Activated naive CD4-positive, alpha-beta T cell treated with anti-CD3 and anti-CD28 coated beads, Interleukin-2, amount 50 U/mL, for 72 hours (primary cell): Measurements from ENCODE around the gene RRBP1. TPM values are rescaled to one million over a fixed set of nuclear protein-coding genes. Genes with fewer than 3 reads are reported as not detected.

Experiments
- ATAC-seq, 2 donors: fragments of 150-1000 bp; cut with Tn5 transposase; 2 replicates each; pipeline ENCODE4 v1.10.0; 2021; ENCODE audit warnings: mild to moderate bottlenecking in 2 of 2, moderate library complexity in 2 of 2
- DNase-seq, 2 donors: peaks; one replicate each; pipeline ENCODE4 v3.0.0; 2021 to 2022; ENCODE audit warnings: low spot score in 2 of 2
- H3K27ac Mint-ChIP-seq, 2 donors: one replicate each; pipeline ENCODE4 v1.8.0; 2022; ENCODE audit warnings: mild to moderate bottlenecking in 2 of 2, mixed read lengths in 2 of 2
- H3K36me3 Mint-ChIP-seq, 2 donors: one replicate each; pipeline ENCODE4 v1.8.0; 2022; ENCODE audit warnings: mixed read lengths in 2 of 2
- H3K9me3 Mint-ChIP-seq, 2 donors: one replicate each; pipeline ENCODE4 v1.8.0; 2022; ENCODE audit warnings: mixed read lengths in 2 of 2
- total RNA-seq, 2 donors: library from RNA; stranded (reverse); gene quantifications; one replicate each; pipeline ENCODE4 v1.2.3, GENCODE V29; 2022

The RRBP1 gene
- 10 to 100 TPM; 23.4 to 38.1 TPM for total RNA-seq

GRCh38 chr20:17682103-17682888, at the start of gene RRBP1:
Gene RRBP1, minus strand, starts transcription at chr20:17682242. Its CDS starts 21,735 bp downstream, at chr20:17660507.
- Mint-ChIP-seq H3K27ac (peak within 1 kb of the TSS; percentile 50 to 83), H3K36me3 (peaks cover 6% of the 10 kb centered on the region in 2 donors)

GRCh38 chr20:17731233-17731632, 49.2 kb upstream of the RRBP1 start:
- DNase-seq (no peak), ATAC-seq (no peak)
- H3K36me3 Mint-ChIP-seq = no peaks in the 10 kb centered on the region
- H3K27ac Mint-ChIP-seq = no peak overlapping the region
- peaks cover 2% of the 10 kb centered on the region in 2 donors for H3K9me3 Mint-ChIP-seq

More at GRCh38 chr20:17682103-17682888, at the start of gene RRBP1:
- peak; percentile 93 for ATAC-seq
- no peaks in the 10 kb centered on the region for H3K9me3 Mint-ChIP-seq
- DNase-seq = peak; percentile 96 to 99

GRCh38 chr20:17730071-17730470, 48.0 kb upstream of the RRBP1 start:
- Mint-ChIP-seq H3K9me3 (no peaks in the 10 kb centered on the region), H3K36me3 (no peaks in the 10 kb centered on the region), H3K27ac (no peak overlapping the region)
- no peak for DNase-seq
- no peak for ATAC-seq

- ATAC-seq (no peak), DNase-seq (no peak)
- no peaks in the 10 kb centered on the region for H3K36me3 Mint-ChIP-seq
- H3K9me3 Mint-ChIP-seq = no peaks in the 10 kb centered on the region
- H3K27ac Mint-ChIP-seq = no peak overlapping the region
Measured at GRCh38 chr20:17728074-17728473, 46.0 kb upstream of the RRBP1 start.

- DNase-seq (no peak), ATAC-seq (no peak)
- no peaks in the 10 kb centered on the region for H3K9me3 Mint-ChIP-seq
- no peaks in the 10 kb centered on the region for H3K36me3 Mint-ChIP-seq
- H3K27ac Mint-ChIP-seq = no peak overlapping the region
Measured at GRCh38 chr20:17727351-17727750, 45.3 kb upstream of the RRBP1 start.

- Mint-ChIP-seq H3K9me3 (no peaks in the 10 kb centered on the region), H3K36me3 (no peaks in the 10 kb centered on the region), H3K27ac (no peak overlapping the region)
- DNase-seq = no peak
- ATAC-seq = no peak
Measured at GRCh38 chr20:17726902-17727301, 44.9 kb upstream of the RRBP1 start.

GRCh38 chr20:17725094-17725835, 43.2 kb upstream of the RRBP1 start:
- Mint-ChIP-seq H3K27ac (no peak overlapping the region), H3K9me3 (no peaks in the 10 kb centered on the region), H3K36me3 (no peaks in the 10 kb centered on the region)
- no peak for ATAC-seq
- DNase-seq = no peak

GRCh38 chr20:17723301-17723691, 41.3 kb upstream of the RRBP1 start:
- H3K36me3 Mint-ChIP-seq = no peaks in the 10 kb centered on the region
- DNase-seq (no peak), ATAC-seq (no peak)
- no peaks in the 10 kb centered on the region for H3K9me3 Mint-ChIP-seq
- no peak overlapping the region for H3K27ac Mint-ChIP-seq

GRCh38 chr20:17722493-17723300, 40.7 kb upstream of the RRBP1 start:
- no peaks in the 10 kb centered on the region for H3K36me3 Mint-ChIP-seq
- ATAC-seq (no peak), DNase-seq (no peak)
- no peaks in the 10 kb centered on the region for H3K9me3 Mint-ChIP-seq
- peak overlapping the region in 1 of 2 donors; percentile 47 for H3K27ac Mint-ChIP-seq

- Mint-ChIP-seq H3K36me3 (no peaks in the 10 kb centered on the region), H3K9me3 (no peaks in the 10 kb centered on the region), H3K27ac (no peak overlapping the region)
- ATAC-seq = no peak
- no peak for DNase-seq
Measured at GRCh38 chr20:17721802-17722486, 39.9 kb upstream of the RRBP1 start.

- Mint-ChIP-seq H3K27ac (no peak overlapping the region), H3K9me3 (no peaks in the 10 kb centered on the region), H3K36me3 (no peaks in the 10 kb centered on the region)
- DNase-seq (no peak), ATAC-seq (no peak)
Measured at GRCh38 chr20:17720755-17721154, 38.7 kb upstream of the RRBP1 start.

- Mint-ChIP-seq H3K36me3 (no peaks in the 10 kb centered on the region), H3K9me3 (no peaks in the 10 kb centered on the region), H3K27ac (no peak overlapping the region)
- DNase-seq = no peak
- ATAC-seq = no peak
Measured at GRCh38 chr20:17716331-17716730, 34.3 kb upstream of the RRBP1 start.

GRCh38 chr20:17715075-17715474, 33.0 kb upstream of the RRBP1 start:
- H3K36me3 Mint-ChIP-seq = no peaks in the 10 kb centered on the region
- no peak for ATAC-seq
- no peak for DNase-seq
- no peaks in the 10 kb centered on the region for H3K9me3 Mint-ChIP-seq
- H3K27ac Mint-ChIP-seq = no peak overlapping the region

GRCh38 chr20:17714597-17714996, 32.6 kb upstream of the RRBP1 start:
- Mint-ChIP-seq H3K9me3 (no peaks in the 10 kb centered on the region), H3K36me3 (no peaks in the 10 kb centered on the region), H3K27ac (no peak overlapping the region)
- DNase-seq = no peak
- ATAC-seq = no peak

- H3K27ac Mint-ChIP-seq = no peak overlapping the region
- ATAC-seq (no peak), DNase-seq (no peak)
- H3K36me3 Mint-ChIP-seq = no peaks in the 10 kb centered on the region
- H3K9me3 Mint-ChIP-seq = no peaks in the 10 kb centered on the region
Measured at GRCh38 chr20:17712708-17713107, 30.7 kb upstream of the RRBP1 start.

- DNase-seq = no peak
- no peaks in the 10 kb centered on the region for H3K9me3 Mint-ChIP-seq
- ATAC-seq = no peak
- H3K27ac Mint-ChIP-seq = no peak overlapping the region
- no peaks in the 10 kb centered on the region for H3K36me3 Mint-ChIP-seq
Measured at GRCh38 chr20:17712201-17712600, 30.2 kb upstream of the RRBP1 start.

- Mint-ChIP-seq H3K36me3 (no peaks in the 10 kb centered on the region), H3K9me3 (no peaks in the 10 kb centered on the region), H3K27ac (no peak overlapping the region)
- ATAC-seq (no peak), DNase-seq (no peak)
Measured at GRCh38 chr20:17711267-17711627, 29.2 kb upstream of the RRBP1 start.
